Thyroid gland (tissue), 4 donors: ENCODE measurements around the gene OR2M4. TPM values are rescaled to one million over a fixed set of nuclear protein-coding genes. Genes with fewer than 3 reads are reported as not detected.

ENCODE experiments used
- DNase-seq, 2 donors: peaks; one replicate each; pipeline ENCODE4 v3.0.0-alpha.2; 2019
- H3K27ac ChIP-seq, 3 donors: fragments of 200-600 bp; sonication (generic); 1 replicate in 2 of 3; 2 replicates in 1 of 3; pipeline ENCODE4 v1.5.1; 2016 to 2019; ENCODE audit warnings: mild to moderate bottlenecking in 1 of 3, moderate library complexity in 1 of 3
- H3K27me3 ChIP-seq: fragments of 200-600 bp; sonication (generic); one replicate; pipeline ENCODE4 v1.5.1; 2019
- H3K36me3 ChIP-seq, 2 donors: fragments of 200-600 bp; sonication (generic); one replicate each; pipeline ENCODE4 v1.5.1; 2016 to 2019
- H3K4me1 ChIP-seq, 2 donors: fragments of 200-600 bp; sonication (generic); one replicate each; pipeline ENCODE4 v1.5.1; 2017 to 2019
- H3K4me3 ChIP-seq, 3 donors: fragments of 200-600 bp; sonication (generic); replicated peaks in 1 of 3; 1 replicate in 2 of 3; 2 replicates in 1 of 3; pipeline ENCODE4 v1.5.1; 2016; ENCODE audit warnings: mild to moderate bottlenecking in 1 of 3
- H3K9me3 ChIP-seq: fragments of 200-600 bp; sonication (generic); one replicate; pipeline ENCODE4 v1.5.1; 2017
- POLR2A ChIP-seq, 2 donors: fragments of 450-650 bp; IDR thresholded peaks; one replicate each; pipeline ENCODE4 v1.6.1; 2017; ENCODE audit warnings: antibody characterized with exemption in 2 of 2, mild to moderate bottlenecking in 2 of 2, moderate library complexity in 1 of 2
- WGBS, 2 donors: methylation state at CpG; one replicate each; pipeline ENCODE4 v1.1.5; 2017; 5-methylcytosine and 5-hydroxymethylcytosine counted together
- intact Hi-C: fragments of 100-400 bp; cut with DNase I; formaldehyde crosslinking; loops from one replicate; pipeline ENCODE4 v1.15.1; 2023
- total RNA-seq, 4 donors: library from RNA; depleted of rRNA; stranded (reverse); fragments of >200 nt; gene quantifications; one replicate each; pipeline ENCODE4 v1.2.3, GENCODE V29; 2016
- TF ChIP-seq, protein P1 (sequence below), 6 experiments: fragments of 200-600 bp in 3 of 6; fragments of 450-650 bp in 3 of 6; sonication (generic) in 3 of 6; IDR thresholded peaks; one replicate each; pipeline ENCODE4 v1.5.1; 2016 to 2019; ENCODE audit warnings: antibody characterized with exemption in 6 of 6, mild to moderate bottlenecking in 2 of 6, inconsistent platforms in 1 of 6, moderate library complexity in 1 of 6

The OR2M4 gene, protein sequence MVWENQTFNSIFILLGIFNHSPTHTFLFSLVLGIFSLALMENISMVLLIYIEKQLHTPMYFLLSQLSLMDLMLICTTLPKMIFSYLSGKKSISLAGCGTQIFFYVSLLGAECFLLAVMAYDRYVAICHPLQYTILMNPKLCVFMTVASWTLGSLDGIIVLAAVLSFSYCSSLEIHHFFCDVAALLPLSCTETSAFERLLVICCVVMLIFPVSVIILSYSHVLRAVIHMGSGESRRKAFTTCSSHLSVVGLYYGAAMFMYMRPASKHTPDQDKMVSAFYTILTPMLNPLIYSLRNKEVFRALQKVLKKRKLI
- not detected for total RNA-seq

DNA sequence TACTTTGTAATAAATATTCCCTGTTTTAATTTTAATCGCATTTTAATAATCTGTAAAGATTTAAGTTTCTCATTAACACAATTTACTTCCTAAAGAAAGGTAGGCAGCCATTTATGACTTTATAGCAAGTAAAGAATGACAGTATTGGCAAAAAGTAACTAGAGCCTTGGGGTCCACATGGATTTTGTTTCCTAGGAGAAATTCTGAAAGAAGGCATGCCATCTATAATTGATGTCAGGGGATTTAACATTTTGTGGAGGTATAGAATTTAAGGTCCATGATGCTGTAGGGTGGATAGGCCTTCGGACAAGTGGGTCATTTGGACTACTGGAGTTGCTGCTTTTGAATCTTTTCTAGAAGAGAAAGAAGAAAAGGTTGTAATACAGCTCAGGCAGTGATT is at the start of gene OR2M4:
Gene OR2M4 (plus strand): TSS at position 301 of the 400 bp plus-strand sequence. CDS start 7,512 bp downstream, outside the sequence.
- 71 to 82% methylated on average over 2 of the region's 2 CpGs for WGBS, 2 donors
- no peaks in the 10 kb centered on the region for H3K36me3 ChIP-seq
- no peak for DNase-seq
- H3K4me1 ChIP-seq = no peaks in the 10 kb centered on the region
- intact Hi-C loops = no loop called here
- H3K4me3 ChIP-seq = no peak within 1 kb of the TSS
- no peaks in the 10 kb centered on the region for H3K27me3 ChIP-seq
- H3K9me3 ChIP-seq = no peaks in the 10 kb centered on the region
- no peak within 1 kb of the TSS for H3K27ac ChIP-seq
- no peak for TF ChIP-seq POLR2A (IDR thresholded peaks at IDR 0.05)
- TF ChIP-seq, protein P1, sequence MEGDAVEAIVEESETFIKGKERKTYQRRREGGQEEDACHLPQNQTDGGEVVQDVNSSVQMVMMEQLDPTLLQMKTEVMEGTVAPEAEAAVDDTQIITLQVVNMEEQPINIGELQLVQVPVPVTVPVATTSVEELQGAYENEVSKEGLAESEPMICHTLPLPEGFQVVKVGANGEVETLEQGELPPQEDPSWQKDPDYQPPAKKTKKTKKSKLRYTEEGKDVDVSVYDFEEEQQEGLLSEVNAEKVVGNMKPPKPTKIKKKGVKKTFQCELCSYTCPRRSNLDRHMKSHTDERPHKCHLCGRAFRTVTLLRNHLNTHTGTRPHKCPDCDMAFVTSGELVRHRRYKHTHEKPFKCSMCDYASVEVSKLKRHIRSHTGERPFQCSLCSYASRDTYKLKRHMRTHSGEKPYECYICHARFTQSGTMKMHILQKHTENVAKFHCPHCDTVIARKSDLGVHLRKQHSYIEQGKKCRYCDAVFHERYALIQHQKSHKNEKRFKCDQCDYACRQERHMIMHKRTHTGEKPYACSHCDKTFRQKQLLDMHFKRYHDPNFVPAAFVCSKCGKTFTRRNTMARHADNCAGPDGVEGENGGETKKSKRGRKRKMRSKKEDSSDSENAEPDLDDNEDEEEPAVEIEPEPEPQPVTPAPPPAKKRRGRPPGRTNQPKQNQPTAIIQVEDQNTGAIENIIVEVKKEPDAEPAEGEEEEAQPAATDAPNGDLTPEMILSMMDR (IDR thresholded peaks at IDR 0.05) = no peak

DNA sequence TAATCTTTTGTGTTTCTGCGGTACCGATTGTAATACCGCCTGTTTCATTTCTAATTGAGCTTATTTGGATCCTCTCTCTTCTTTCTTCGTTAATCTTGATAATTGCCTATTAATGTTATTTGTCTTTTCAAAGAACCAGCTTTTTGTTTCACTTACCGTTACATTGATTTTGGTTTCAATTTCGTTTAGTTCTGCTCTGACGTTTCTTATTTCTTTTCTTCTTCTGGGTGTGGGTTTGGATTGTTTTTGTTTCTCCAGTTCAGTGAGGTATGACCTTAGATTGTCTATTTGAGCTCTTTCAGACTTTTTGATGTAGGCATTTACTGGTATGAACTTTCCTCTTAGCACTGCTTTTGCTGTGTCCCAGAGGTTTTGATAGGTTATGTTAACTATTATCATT is 47.2 kb upstream of the OR2M4 start:
- H3K4me3 ChIP-seq = no peak overlapping the region
- DNase-seq = no peak
- intact Hi-C loops = no loop called here

DNA sequence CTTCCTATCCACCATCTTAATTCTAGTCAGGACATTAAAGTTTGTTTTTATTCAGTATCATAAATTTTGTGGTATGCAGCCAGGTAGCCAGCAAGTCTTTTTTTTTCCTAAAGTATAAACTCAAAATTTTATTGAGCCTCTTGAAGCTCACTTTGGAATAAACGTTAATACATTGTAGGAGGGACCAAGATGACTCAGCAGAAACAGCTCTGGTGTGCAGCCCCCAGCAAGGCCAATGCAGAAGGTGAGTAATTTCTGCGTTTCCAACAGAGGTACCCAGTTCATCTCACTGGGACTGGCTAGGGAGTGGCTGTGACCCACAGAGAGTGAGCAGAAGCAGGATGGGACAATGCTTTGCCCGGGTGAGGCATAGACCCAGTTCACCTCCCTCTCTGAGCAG is 43.9 kb upstream of the OR2M4 start:
- Histone ChIP-seq H3K27me3 (no peaks in the 10 kb centered on the region), H3K27ac (no peak overlapping the region), H3K9me3 (no peaks in the 10 kb centered on the region), H3K4me1 (no peaks in the 10 kb centered on the region), H3K36me3 (no peaks in the 10 kb centered on the region), H3K4me3 (no peak overlapping the region)
- WGBS, 2 donors = 31 to 77% methylated on average over 2 to 3 of the region's 3 CpGs
- DNase-seq = no peak
- intact Hi-C loops = no loop called here
- TF ChIP-seq POLR2A (IDR thresholded peaks at IDR 0.05) = no peak
- TF ChIP-seq, protein P1 (IDR thresholded peaks at IDR 0.05) = no peak

More for the DNA sequence above, 47.2 kb upstream of the OR2M4 start:
- TF ChIP-seq, protein P1 (IDR thresholded peaks at IDR 0.05) = no peak
- TF ChIP-seq POLR2A (IDR thresholded peaks at IDR 0.05) = no peak
- 66 to 73% methylated on average over 7 of the region's 7 CpGs for WGBS, 2 donors
- Histone ChIP-seq H3K27me3 (no peaks in the 10 kb centered on the region), H3K27ac (no peak overlapping the region), H3K9me3 (no peaks in the 10 kb centered on the region), H3K4me1 (no peaks in the 10 kb centered on the region), H3K36me3 (no peaks in the 10 kb centered on the region)

DNA sequence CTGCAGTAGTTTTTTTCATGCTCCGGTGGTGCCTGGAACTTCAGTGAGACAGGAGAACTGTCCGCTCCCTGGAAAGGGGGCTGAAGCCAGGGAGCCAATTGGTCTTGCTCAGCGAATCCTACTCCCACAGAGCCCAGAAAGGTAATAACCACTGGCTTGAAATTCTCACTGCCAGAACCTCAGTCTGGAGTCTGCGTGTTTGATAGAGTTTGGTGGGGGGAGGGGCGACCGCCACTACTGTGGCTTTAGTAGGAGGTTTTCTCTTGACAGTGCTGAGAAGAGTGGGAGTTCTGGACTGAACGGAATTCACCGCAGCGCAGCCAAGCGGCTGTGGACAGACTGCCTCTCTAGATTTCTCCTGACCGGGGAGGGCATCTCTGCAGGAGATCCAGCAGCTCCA is 42.2 kb upstream of the OR2M4 start:
- Histone ChIP-seq H3K27me3 (no peaks in the 10 kb centered on the region), H3K36me3 (no peaks in the 10 kb centered on the region), H3K27ac (no peak overlapping the region), H3K4me3 (no peak overlapping the region), H3K9me3 (no peaks in the 10 kb centered on the region), H3K4me1 (no peaks in the 10 kb centered on the region)
- intact Hi-C loops = no loop called here
- WGBS, 2 donors = 30 to 34% methylated on average over 9 to 11 of the region's 11 CpGs
- TF ChIP-seq, protein P1 (IDR thresholded peaks at IDR 0.05) = no peak
- no peak for TF ChIP-seq POLR2A (IDR thresholded peaks at IDR 0.05)
- DNase-seq = no peak

DNA sequence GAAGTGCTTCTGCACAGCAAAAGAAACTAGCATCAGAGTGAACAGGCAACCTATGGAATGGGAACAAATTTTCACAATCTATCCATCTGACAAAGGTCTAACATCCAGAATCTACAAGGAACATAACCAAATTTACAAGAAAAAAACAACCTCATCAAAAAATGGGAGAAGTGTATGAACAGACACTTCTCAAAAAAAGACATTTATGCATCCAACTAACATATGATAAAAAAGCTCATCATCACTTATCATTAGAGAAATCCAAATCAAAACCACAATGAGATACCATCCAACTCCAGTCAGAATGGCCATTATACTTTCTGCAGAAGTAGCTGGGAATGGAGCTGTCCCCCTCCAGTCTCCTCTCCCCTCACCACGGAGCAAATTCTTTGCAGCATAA is 37.1 kb upstream of the OR2M4 start:
- no peak for TF ChIP-seq POLR2A (IDR thresholded peaks at IDR 0.05)
- TF ChIP-seq, protein P1 (IDR thresholded peaks at IDR 0.05) = no peak
- H3K9me3 ChIP-seq = no peaks in the 10 kb centered on the region
- H3K4me1 ChIP-seq = no peaks in the 10 kb centered on the region
- no peak overlapping the region for H3K27ac ChIP-seq
- WGBS, 2 donors = 58 to 74% methylated on average over 1 of the region's 1 CpG
- DNase-seq = no peak
- no peaks in the 10 kb centered on the region for H3K27me3 ChIP-seq
- H3K36me3 ChIP-seq = no peaks in the 10 kb centered on the region
- H3K4me3 ChIP-seq = no peak overlapping the region
- intact Hi-C loops = no loop called here
